ENCODE data around the gene ZNF580.

- TF ChIP-seq POLR2A (IDR thresholded peaks at IDR 0.05) (no peak), CTCF (IDR thresholded peaks at IDR 0.05) (no peak)
These were observed 6.9 kb upstream of the ZNF580 start for GRCh38 chr19:55633861-55634260.

Data from esophagus squamous epithelium (tissue), 4 donors.